K562 (cell line): ENCODE data around the gene RNF187. TPM values are rescaled to one million over a fixed set of nuclear protein-coding genes. Genes with fewer than 3 reads are reported as not detected.

Experiments
- ARID3B ChIP-seq: fragments of 250-450 bp; sonication (Bioruptor Pico); IDR thresholded peaks from 2 replicates; pipeline ENCODE4 v1.4.0; 2020; ENCODE audit warnings: borderline replicate concordance
- CGGBP1 ChIP-seq: fragments of 250-450 bp; sonication (Bioruptor Pico); IDR thresholded peaks from 2 replicates; pipeline ENCODE4 v1.9.0; 2021; ENCODE audit warnings: mild to moderate bottlenecking
- CREM ChIP-seq: IDR thresholded peaks from 2 replicates; pipeline ENCODE4 v1.6.1; 2014; ENCODE audit warnings: antibody characterized with exemption, low read depth
- CXXC5 ChIP-seq: fragments of 250-450 bp; sonication (Bioruptor Pico); IDR thresholded peaks from 2 replicates; pipeline ENCODE4 v1.8.0; 2022; ENCODE audit warnings: inconsistent platforms, mild to moderate bottlenecking, moderate library complexity
- E4F1 ChIP-seq: fragments of 250-450 bp; sonication (Bioruptor Pico); IDR thresholded peaks from 2 replicates; pipeline ENCODE4 v1.5.0; 2021; ENCODE audit warnings: mild to moderate bottlenecking, borderline replicate concordance
- GTF2B ChIP-seq: IDR thresholded peaks from 2 replicates; pipeline ENCODE4 v1.6.1; 2011; ENCODE audit not compliant: insufficient read length; ENCODE audit errors: extremely low read depth
- HDAC8 ChIP-seq: fragments of 450-650 bp; IDR thresholded peaks from 2 replicates; pipeline ENCODE4 v1.6.1; 2016; ENCODE audit warnings: mild to moderate bottlenecking, missing genetic modification characterization, moderate library complexity, missing compliant biosample characterization
- POLR2AphosphoS5 ChIP-seq: IDR thresholded peaks from 2 replicates; pipeline ENCODE4 v1.6.1; 2011; ENCODE audit warnings: mild to moderate bottlenecking, low read depth, low read length, moderate library complexity; ENCODE audit not compliant: control insufficient read depth, insufficient read depth
- ZBTB11 ChIP-seq, 3 experiments: fragments of 200-800 bp in 1 of 3; fragments of 250-450 bp in 1 of 3; fragments of 450-650 bp in 1 of 3; sonication (Bioruptor Pico) in 1 of 3; sonication (Bioruptor generic) in 1 of 3; formaldehyde crosslinking in 1 of 3; IDR thresholded peaks; 2 replicates each; pipeline versions ENCODE4 v1.6.1 to v1.8.0; 2016 to 2022; ENCODE audit warnings: mild to moderate bottlenecking in 2 of 3, missing genetic modification characterization in 2 of 3, missing compliant biosample characterization in 1 of 3, moderate library complexity in 1 of 3
- ZMIZ1 ChIP-seq, 2 experiments: fragments of 150-350 bp in 1 of 2; IDR thresholded peaks; 2 replicates each; pipeline ENCODE4 v1.6.1; 2012 to 2016; ENCODE audit warnings: low read depth in 2 of 2, low read length in 2 of 2, mild to moderate bottlenecking in 1 of 2, moderate library complexity in 1 of 2
- ZNF507 ChIP-seq: conservative IDR thresholded peaks from 2 replicates; pipeline ENCODE4 v1.6.1; 2017; ENCODE audit warnings: missing genetic modification characterization, missing compliant biosample characterization
- ZNF589 ChIP-seq: fragments of 200-800 bp; sonication (Bioruptor generic); IDR thresholded peaks from 2 replicates; pipeline ENCODE4 v1.6.1; 2016; ENCODE audit warnings: low read depth, missing genetic modification characterization, missing compliant biosample characterization
- polyA plus RNA-seq, 8 experiments: library from polyadenylated mRNA; depleted of rRNA in 4 of 8; stranded (reverse) in 5 of 8; unstranded in 3 of 8; fragments of >200 nt; fragmentation: Nextera tagmentation in 2 of 8; fragmentation: Illumina TruSeq in 1 of 8; extraction: Ambion mirVana in 2 of 8; extraction: Trizol in 1 of 8; gene quantifications; 2 replicates each; pipeline versions ENCODE4 v1.2.1 to v1.2.3, GENCODE V29; 2011 to 2014; ENCODE audit warnings: inconsistent platforms in 1 of 8, missing spikeins in 1 of 8
- total RNA-seq, 7 experiments: library from RNA; depleted of rRNA in 6 of 7; stranded (reverse); fragments of >200 nt in 6 of 7; fragmentation: Illumina TruSeq in 2 of 7; extraction: Trizol in 2 of 7; gene quantifications; 2 replicates each; pipeline versions ENCODE4 v1.2.1 to v1.2.3, GENCODE V29; 2011 to 2021; ENCODE audit warnings: low replicate concordance in 1 of 7

Gene RNF187
- total and polyA plus RNA-seq, 9 of the 15 experiments (the other 6 are each of a cell fraction or from before 2014, with no cell fraction given), result 2.3 to 119 (median 41.9) TPM

- no peak for TF ChIP-seq CREM
- TF ChIP-seq ZNF589, result no peak
- TF ChIP-seq GTF2B, result no peak
- TF ChIP-seq E4F1 (CRISPR knock-in tag), result no peak
- TF ChIP-seq ZMIZ1 (IDR thresholded peaks at IDR 0.05; ENCODE audit: low read depth in 2 of 2, low read length in 2 of 2), result no peak
- TF ChIP-seq CGGBP1 (CRISPR knock-in tag), result no peak
- TF ChIP-seq HDAC8 (tag), result no peak
- TF ChIP-seq ZBTB11 (CRISPR knock-in tag; IDR thresholded peaks at IDR 0.05), result no peak
- TF ChIP-seq ZNF507 (tag), result no peak
- TF ChIP-seq CXXC5 (CRISPR knock-in tag), result no peak
- TF ChIP-seq POLR2AphosphoS5, result no peak
- no peak for TF ChIP-seq ARID3B (CRISPR knock-in tag)
These were observed 8.0 kb downstream of the RNF187 start (continued) for GRCh38 chr1:228494970-228495853.
